Nephron progenitor cell (in vitro differentiated cells): ENCODE data around the gene AJAP1.

Experiments
- DNase-seq: peaks from one replicate; pipeline ENCODE4 v3.0.0; 2021
- H3K27ac Mint-ChIP-seq: 2 replicates; pipeline ENCODE4 v1.8.0; 2021; ENCODE audit warnings: mild to moderate bottlenecking, moderate library complexity, mixed read lengths
- H3K27me3 Mint-ChIP-seq: 2 replicates; pipeline ENCODE4 v1.8.0; 2021; ENCODE audit warnings: mild to moderate bottlenecking, low read depth, mixed read lengths; ENCODE audit not compliant: poor library complexity
- H3K36me3 Mint-ChIP-seq: 2 replicates; pipeline ENCODE4 v1.8.0; 2021; ENCODE audit warnings: low read depth, mixed read lengths
- H3K4me1 Mint-ChIP-seq: 2 replicates; pipeline ENCODE4 v1.8.0; 2021; ENCODE audit warnings: mixed read lengths
- H3K4me3 Mint-ChIP-seq: 2 replicates; pipeline ENCODE4 v1.8.0; 2021; ENCODE audit warnings: mild to moderate bottlenecking, moderate library complexity, mixed read lengths
- H3K9me3 Mint-ChIP-seq: 2 replicates; pipeline ENCODE4 v1.8.0; 2021; ENCODE audit warnings: mild to moderate bottlenecking, moderate library complexity, mixed read lengths
- TF ChIP-seq, protein P1 (sequence below): fragments of 200-600 bp; sonication (generic); IDR thresholded peaks from 2 replicates; pipeline ENCODE4 v1.5.0; 2021; ENCODE audit warnings: antibody characterized with exemption

AJAP1 gene

GRCh38 chr1:4756851-4757580, 102.6 kb downstream of the AJAP1 start:
- Mint-ChIP-seq H3K27me3 (peaks cover 12% of the 10 kb centered on the region), H3K4me1 (peaks cover 12% of the 10 kb centered on the region), H3K36me3 (peaks cover 5% of the 10 kb centered on the region), H3K4me3 (no peak overlapping the region), H3K27ac (no peak overlapping the region), H3K9me3 (peaks cover 29% of the 10 kb centered on the region)
- TF ChIP-seq, protein P1, sequence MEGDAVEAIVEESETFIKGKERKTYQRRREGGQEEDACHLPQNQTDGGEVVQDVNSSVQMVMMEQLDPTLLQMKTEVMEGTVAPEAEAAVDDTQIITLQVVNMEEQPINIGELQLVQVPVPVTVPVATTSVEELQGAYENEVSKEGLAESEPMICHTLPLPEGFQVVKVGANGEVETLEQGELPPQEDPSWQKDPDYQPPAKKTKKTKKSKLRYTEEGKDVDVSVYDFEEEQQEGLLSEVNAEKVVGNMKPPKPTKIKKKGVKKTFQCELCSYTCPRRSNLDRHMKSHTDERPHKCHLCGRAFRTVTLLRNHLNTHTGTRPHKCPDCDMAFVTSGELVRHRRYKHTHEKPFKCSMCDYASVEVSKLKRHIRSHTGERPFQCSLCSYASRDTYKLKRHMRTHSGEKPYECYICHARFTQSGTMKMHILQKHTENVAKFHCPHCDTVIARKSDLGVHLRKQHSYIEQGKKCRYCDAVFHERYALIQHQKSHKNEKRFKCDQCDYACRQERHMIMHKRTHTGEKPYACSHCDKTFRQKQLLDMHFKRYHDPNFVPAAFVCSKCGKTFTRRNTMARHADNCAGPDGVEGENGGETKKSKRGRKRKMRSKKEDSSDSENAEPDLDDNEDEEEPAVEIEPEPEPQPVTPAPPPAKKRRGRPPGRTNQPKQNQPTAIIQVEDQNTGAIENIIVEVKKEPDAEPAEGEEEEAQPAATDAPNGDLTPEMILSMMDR, result no peak
- DNase-seq, result no peak

DNA sequence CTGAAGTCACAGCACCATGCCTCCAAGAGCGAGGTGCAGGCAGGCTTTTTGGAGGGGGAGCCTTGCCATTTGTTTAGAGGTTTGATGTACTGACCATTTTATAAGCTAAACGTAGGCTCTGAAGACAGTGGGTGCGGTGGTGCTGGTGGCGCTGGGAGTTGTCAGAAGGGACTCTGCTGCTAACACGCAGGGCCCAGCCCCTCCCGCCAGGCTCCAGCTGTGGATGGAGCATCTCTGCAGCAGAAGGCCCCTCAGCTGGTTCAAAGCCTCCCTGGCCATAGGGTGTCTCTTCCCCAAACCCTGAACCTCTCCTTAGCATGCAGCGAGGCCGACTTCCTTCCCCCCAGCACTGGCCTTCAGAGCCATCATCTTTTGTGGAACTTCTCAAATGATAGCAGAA, 105.3 kb downstream of the AJAP1 start:
- Mint-ChIP-seq H3K4me3 (no peak overlapping the region), H3K27me3 (peaks cover 4% of the 10 kb centered on the region), H3K4me1 (peaks cover 8% of the 10 kb centered on the region), H3K36me3 (no peaks in the 10 kb centered on the region), H3K27ac (no peak overlapping the region), H3K9me3 (peaks cover 11% of the 10 kb centered on the region)
- TF ChIP-seq, protein P1, result no peak
- no peak for DNase-seq

GRCh38 chr1:4760088-4760487, 105.7 kb downstream of the AJAP1 start:
- Mint-ChIP-seq H3K9me3 (peaks cover 9% of the 10 kb centered on the region), H3K27me3 (peaks cover 7% of the 10 kb centered on the region), H3K4me3 (no peak overlapping the region), H3K27ac (no peak overlapping the region), H3K4me1 (peaks cover 8% of the 10 kb centered on the region), H3K36me3 (no peaks in the 10 kb centered on the region)
- TF ChIP-seq, protein P1, result no peak
- DNase-seq, result no peak

DNA sequence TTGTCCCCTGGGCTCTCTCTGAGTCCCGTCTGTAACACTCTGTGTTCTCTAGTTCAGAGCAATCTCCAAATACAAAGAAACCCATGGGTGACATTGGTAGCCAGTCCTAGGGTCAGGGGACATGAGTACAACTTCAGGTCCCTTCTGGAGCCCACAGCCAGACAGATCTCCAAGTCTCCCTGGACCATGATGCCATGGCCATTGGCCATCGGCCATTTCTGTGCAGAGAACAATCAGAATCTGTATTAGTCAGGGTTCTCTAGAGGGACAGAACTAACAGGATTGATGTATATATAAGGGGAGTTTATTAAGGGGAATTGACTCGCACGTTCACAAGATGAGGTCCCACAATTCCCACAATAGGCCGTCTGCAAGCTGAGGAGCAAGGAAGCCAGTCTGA, 106.9 kb downstream of the AJAP1 start:
- Mint-ChIP-seq H3K36me3 (no peaks in the 10 kb centered on the region), H3K27ac (no peak overlapping the region), H3K9me3 (peaks cover 9% of the 10 kb centered on the region), H3K4me3 (no peak overlapping the region), H3K27me3 (peaks cover 10% of the 10 kb centered on the region), H3K4me1 (no peaks in the 10 kb centered on the region)
- no peak for DNase-seq
- TF ChIP-seq, protein P1, result no peak

GRCh38 chr1:4762146-4762545, 107.7 kb downstream of the AJAP1 start:
- peaks cover 10% of the 10 kb centered on the region for H3K27me3 Mint-ChIP-seq
- H3K36me3 Mint-ChIP-seq, result no peaks in the 10 kb centered on the region
- TF ChIP-seq, protein P1, result no peak
- no peak overlapping the region for H3K27ac Mint-ChIP-seq
- H3K4me3 Mint-ChIP-seq, result no peak overlapping the region
- peaks cover 9% of the 10 kb centered on the region for H3K9me3 Mint-ChIP-seq
- no peak for DNase-seq
- H3K4me1 Mint-ChIP-seq, result no peaks in the 10 kb centered on the region

DNA sequence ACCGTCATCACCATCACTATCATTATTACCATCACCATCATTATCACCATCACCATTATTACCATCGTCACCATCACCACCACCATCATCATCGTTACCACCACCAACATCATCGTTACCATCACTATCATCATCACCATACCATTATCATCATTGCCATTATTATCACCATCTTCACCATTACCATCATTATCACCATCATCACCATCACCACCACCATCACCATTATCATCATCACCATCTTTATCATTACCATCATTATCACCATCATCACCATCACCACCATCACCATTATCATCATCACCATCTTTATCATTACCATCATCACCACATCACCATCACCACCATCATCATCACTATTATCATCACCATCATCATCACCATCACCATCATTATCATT, 112.9 kb downstream of the AJAP1 start:
- Mint-ChIP-seq H3K4me1 (peaks cover 14% of the 10 kb centered on the region), H3K27ac (no peak overlapping the region), H3K27me3 (peaks cover 7% of the 10 kb centered on the region), H3K4me3 (no peak overlapping the region), H3K36me3 (no peaks in the 10 kb centered on the region), H3K9me3 (no peaks in the 10 kb centered on the region)
- TF ChIP-seq, protein P1, result no peak
- no peak for DNase-seq
